GM12878 (cell line): ENCODE measurements around the gene SERHL2. TPM values are rescaled to one million over a fixed set of nuclear protein-coding genes. Genes with fewer than 3 reads are reported as not detected.

Experiments
- ATAC-seq: fragments of 200-7000 bp; cut with Tn5 transposase; 3 replicates; pipeline ENCODE4 v1.9.1; 2020; ENCODE audit warnings: mild to moderate bottlenecking, moderate library complexity
- BruUV-seq: library from RNA; stranded (reverse); fragments of 400-500 nt; replicated peaks from 2 replicates; lab custom pipeline; 2021; lab: Mats Ljungman, UMichigan
- CTCF ChIA-PET: fragments of 300-600 bp; sonication (Branson Sonifier 250); formaldehyde crosslinking; extraction: SDS; loops from one replicate; lab custom pipeline; 2021; ENCODE audit warnings: inconsistent platforms; lab: Yijun Ruan, JAX
- POLR2A ChIA-PET: fragments of 350-600 bp; formaldehyde crosslinking; extraction: SDS; loops from one replicate; lab custom pipeline; 2021; ENCODE audit warnings: inconsistent platforms; lab: Charles Lee
- RAD21 ChIA-PET: fragments of 300-600 bp; sonication (Branson Sonifier 250); formaldehyde crosslinking; loops from one replicate; lab custom pipeline; 2023; ENCODE audit warnings: antibody characterized with exemption; ENCODE audit not compliant: unreplicated experiment; lab: Charles Lee
- SMC1A ChIA-PET: fragments of 300-600 bp; sonication (Branson Sonifier 250); formaldehyde crosslinking; loops from one replicate; lab custom pipeline; 2023; ENCODE audit not compliant: unreplicated experiment, uncharacterized antibody; lab: Charles Lee
- DNase-seq: peaks from one replicate; pipeline ENCODE4 v3.0.0-alpha.2; 2011; ENCODE audit warnings: low read depth, low spot score
- FAIRE-seq: peaks from 3 replicates; lab custom pipeline; 2011; peaks lifted over from hg19 to GRCh38; lab: Jason Lieb, UNC
- H2AFZ ChIP-seq: 2 replicates; pipeline ENCODE4 v1.6.0; 2011; ENCODE audit warnings: low read depth, low read length, control low read depth; ENCODE audit not compliant: control insufficient read depth
- H3K27ac ChIP-seq: 2 replicates; pipeline ENCODE4 v1.5.1; 2011; ENCODE audit warnings: control low read depth; ENCODE audit not compliant: control insufficient read depth, insufficient read depth
- H3K27me3 ChIP-seq, 2 experiments: replicated peaks in 1 of 2; 2 replicates each; pipeline versions ENCODE4 v1.6.0 to v1.6.1; 2011; ENCODE audit warnings: low read length in 1 of 2; ENCODE audit not compliant: control insufficient read depth in 2 of 2, insufficient read depth in 2 of 2
- H3K36me3 ChIP-seq, 2 experiments: 2 replicates each; pipeline ENCODE4 v1.5.1; 2011; ENCODE audit warnings: low read length in 1 of 2; ENCODE audit not compliant: control insufficient read depth in 2 of 2, insufficient read depth in 2 of 2
- H3K4me1 ChIP-seq: 2 replicates; pipeline ENCODE4 v1.6.1; 2011; ENCODE audit warnings: mild to moderate bottlenecking, low read length, moderate library complexity, mixed read lengths; ENCODE audit not compliant: control insufficient read depth, insufficient read depth
- H3K4me2 ChIP-seq: 2 replicates; pipeline ENCODE4 v1.6.0; 2011; ENCODE audit warnings: control low read depth; ENCODE audit not compliant: control insufficient read depth, insufficient read depth
- H3K4me3 ChIP-seq: fragments of 200-600 bp; sonication (generic); 2 replicates; pipeline ENCODE4 v1.5.1; 2016
- H3K79me2 ChIP-seq: 2 replicates; pipeline ENCODE4 v1.6.0; 2011; ENCODE audit warnings: low read length; ENCODE audit not compliant: control insufficient read depth, insufficient read depth
- H3K9ac ChIP-seq: 2 replicates; pipeline ENCODE4 v1.8.0; 2011; ENCODE audit warnings: low read length, control low read depth, mixed read lengths; ENCODE audit not compliant: control insufficient read depth, insufficient read depth
- H3K9me3 ChIP-seq: replicated peaks from 3 replicates; pipeline ENCODE4 v1.5.1; 2011; ENCODE audit warnings: mild to moderate bottlenecking, low read length; ENCODE audit not compliant: control insufficient read depth, insufficient read depth
- H4K20me1 ChIP-seq: 2 replicates; pipeline ENCODE4 v1.6.0; 2011; ENCODE audit not compliant: control insufficient read depth, insufficient read depth
- CEBPZ ChIP-seq: fragments of 150-350 bp; IDR thresholded peaks from 2 replicates; pipeline ENCODE4 v1.6.1; 2016; ENCODE audit warnings: low read depth, low read length
- CUX1 ChIP-seq: IDR thresholded peaks from 2 replicates; pipeline ENCODE4 v1.6.1; 2012; ENCODE audit warnings: improper control_type of control experiment, low read depth, low read length; ENCODE audit not compliant: insufficient replicate concordance
- KAT2A ChIP-seq: conservative IDR thresholded peaks from 2 replicates; pipeline ENCODE4 v1.6.1; 2011; ENCODE audit warnings: low read depth, low read length; ENCODE audit not compliant: control insufficient read depth
- NFYA ChIP-seq: IDR thresholded peaks from 2 replicates; pipeline ENCODE4 v1.6.1; 2011; ENCODE audit warnings: low read depth, mild to moderate bottlenecking, low read length, improper control_type of control experiment, borderline replicate concordance
- WGBS: methylation state at CpG from one replicate; pipeline ENCODE4 v1.1.6; 2016; ENCODE audit warnings: low lambda C conversion rate; ENCODE audit not compliant: insufficient replicate concordance, insufficient coverage; ENCODE audit errors: missing lambda C conversion rate; 5-methylcytosine and 5-hydroxymethylcytosine counted together
- in situ Hi-C: fragments of 300-500 bp; cut with MboI; formaldehyde crosslinking; loops from 9 replicates; pipeline ENCODE4 v1.14.3; 2018; ENCODE audit warnings: mixed read lengths
- intact Hi-C: fragments of 100-400 bp; cut with micrococcal nuclease; formaldehyde crosslinking; loops from one replicate; pipeline ENCODE4 v1.14.2; 2022; ENCODE audit not compliant: unreplicated experiment
- polyA plus RNA-seq, 11 experiments: library from polyadenylated mRNA; depleted of rRNA in 4 of 11; unstranded in 6 of 11; stranded (reverse) in 5 of 11; fragments of >200 nt; fragmentation: Nextera tagmentation in 4 of 11; fragmentation: Illumina TruSeq in 1 of 11; extraction: Ambion mirVana in 4 of 11; extraction: Trizol in 1 of 11; gene quantifications; 1 replicate in 1 of 11; 2 replicates in 10 of 11; pipeline versions ENCODE4 v1.2.1 to v1.2.3, GENCODE V29; 2011 to 2016; ENCODE audit warnings: inconsistent platforms in 2 of 11, missing spikeins in 2 of 11, low read depth in 1 of 11
- total RNA-seq, 4 experiments: library from RNA; depleted of rRNA in 3 of 4; stranded (reverse); fragments of >200 nt in 3 of 4; fragmentation: Illumina TruSeq in 1 of 4; extraction: Trizol in 1 of 4; gene quantifications; 2 replicates each; pipeline versions ENCODE4 v1.2.1 to v1.2.3, GENCODE V29; 2013 to 2021

The SERHL2 gene
- total and polyA plus RNA-seq, 10 of the 15 experiments (the other 5 are each of a cell fraction or from before 2014, with no cell fraction given): 0.63 to 2.0 (median 1.2) TPM

GRCh38 chr22:42544686-42545085, 9.1 kb upstream of the SERHL2 start (continued):
- no peak for TF ChIP-seq CEBPZ

GRCh38 chr22:42547562-42547961, 6.2 kb upstream of the SERHL2 start:
- H3K4me3 ChIP-seq: no peak overlapping the region
- no peaks in the 10 kb centered on the region for H3K79me2 ChIP-seq
- ChIA-PET SMC1A (interaction anchor here (0.6 to 1.0 kb wide), 2 partner anchors 11 to 15 kb away, joined by 3 to 5 read pairs; no protein-coding TSS in a partner anchor), RAD21 (no interaction called here), POLR2A (no interaction called here), CTCF (no interaction called here)
- DNase-seq (no peak), ATAC-seq (no peak), FAIRE-seq (no peak)
- WGBS: 82% methylated on average over 9 of the region's 9 CpGs
- H3K27me3 ChIP-seq: no peaks in the 10 kb centered on the region
- H3K9me3 ChIP-seq: no peaks in the 10 kb centered on the region
- H3K4me1 ChIP-seq: peaks cover 12% of the 10 kb centered on the region
- no peak overlapping the region for H2AFZ ChIP-seq
- no peak overlapping the region for H3K27ac ChIP-seq
- no peaks in the 10 kb centered on the region for H4K20me1 ChIP-seq
- no TSS peak for BruUV-seq
- intact Hi-C loops: no loop called here
- no peak overlapping the region for H3K4me2 ChIP-seq
- no peaks in the 10 kb centered on the region for H3K36me3 ChIP-seq
- in situ Hi-C loops: no loop called here
- no peak overlapping the region for H3K9ac ChIP-seq
- TF ChIP-seq NFYA (no peak), KAT2A (no peak), CUX1 (no peak), CEBPZ (no peak)
